SHP77 treated with DMSO at 0.1 percent for 48 hours (cell line): ENCODE data around the gene ROR2.
A peak's percentile ranks its signal among the peaks of the same experiment; 100 is the strongest.

Experiments
- DNase-seq: peaks from one replicate; lab custom pipeline; 2025; lab: John Stamatoyannopoulos, UW

Gene ROR2

GRCh38 chr9:91948597-91949391, 1.2 kb downstream of the ROR2 start:
- peak; percentile 54 for DNase-seq

GRCh38 chr9:91948101-91948596, 1.9 kb downstream of the ROR2 start:
- peak; percentile 57 for DNase-seq

GRCh38 chr9:91946653-91947488, 3.2 kb downstream of the ROR2 start:
- no peak for DNase-seq

GRCh38 chr9:91946196-91946595, 3.8 kb downstream of the ROR2 start:
- no peak for DNase-seq

- DNase-seq = peak; percentile 16
Observed at GRCh38 chr9:91945277-91946085, 4.5 kb downstream of the ROR2 start.

GRCh38 chr9:91944711-91945110, 5.3 kb downstream of the ROR2 start:
- DNase-seq = no peak

- DNase-seq = no peak
Observed at GRCh38 chr9:91943478-91944470, 6.3 kb downstream of the ROR2 start.

GRCh38 chr9:91942201-91942600, 7.8 kb downstream of the ROR2 start:
- no peak for DNase-seq

GRCh38 chr9:91939978-91940377, 10.1 kb downstream of the ROR2 start:
- DNase-seq = no peak

GRCh38 chr9:91937727-91938126, 12.3 kb downstream of the ROR2 start:
- no peak for DNase-seq

GRCh38 chr9:91937056-91937455, 13.0 kb downstream of the ROR2 start:
- no peak for DNase-seq

- no peak for DNase-seq
Observed at GRCh38 chr9:91935805-91936514, 14.1 kb downstream of the ROR2 start.

- DNase-seq = no peak
Observed at GRCh38 chr9:91935066-91935749, 14.8 kb downstream of the ROR2 start.

- no peak for DNase-seq
Observed at GRCh38 chr9:91934654-91935053, 15.4 kb downstream of the ROR2 start.

GRCh38 chr9:91933556-91934352, 16.3 kb downstream of the ROR2 start:
- no peak for DNase-seq

GRCh38 chr9:91930475-91930874, 19.6 kb downstream of the ROR2 start:
- no peak for DNase-seq

GRCh38 chr9:91929331-91929730, 20.7 kb downstream of the ROR2 start:
- DNase-seq = no peak

GRCh38 chr9:91927922-91928510, 22.0 kb downstream of the ROR2 start:
- no peak for DNase-seq
